ENCODE data around the gene IGFBPL1.

Gene IGFBPL1

GRCh38 chr9:38451162-38451561 is 26.9 kb upstream of the IGFBPL1 start:
- Histone ChIP-seq H2BK120ac (ENCODE audit: low read depth, low read length) (no peak overlapping the region), H2BK15ac (ENCODE audit: low read depth, poor library complexity, severe bottlenecking) (no peak overlapping the region), H3K4me1 (ENCODE audit: control insufficient read depth, insufficient read depth, low read depth, low read length) (no peaks in the 10 kb centered on the region), H3K9ac (ENCODE audit: low read length) (no peak overlapping the region), H2AFZ (ENCODE audit: low read depth, low read length) (no peak overlapping the region), H3K18ac (ENCODE audit: low read depth in 1 of 2, low read length in 2 of 2) (no peak overlapping the region), H3K4me2 (ENCODE audit: low read length, poor library complexity, severe bottlenecking) (no peak overlapping the region), H3K14ac (ENCODE audit: low read length in 2 of 2) (no peak overlapping the region), H3K23ac (ENCODE audit: low read length in 2 of 2) (no peak overlapping the region), H3K79me1 (replicated peaks; ENCODE audit: low read length, poor library complexity, severe bottlenecking) (no peaks in the 10 kb centered on the region), H3K27me3 (ENCODE audit: control insufficient read depth in 1 of 2, insufficient read depth in 1 of 2, low read length in 2 of 2) (peaks cover 12 to 28% of the 10 kb centered on the region in 2 experiments), H4K8ac (ENCODE audit: low read length) (no peak overlapping the region), H2BK5ac (ENCODE audit: low read depth, low read length, poor library complexity, severe bottlenecking) (no peak overlapping the region), H3K4ac (ENCODE audit: low read depth in 1 of 2, low read length in 2 of 2) (no peak overlapping the region), H4K91ac (ENCODE audit: low read length) (no peak overlapping the region), H2AK5ac (ENCODE audit: low read length, severe bottlenecking) (no peak overlapping the region), H3K9me3 (ENCODE audit: control insufficient read depth, low read length) (peaks cover 13% of the 10 kb centered on the region), H3K4me3 (ENCODE audit: insufficient read depth in 1 of 2, low read depth in 1 of 2, low read length in 2 of 2) (no peak overlapping the region), H3K36me3 (ENCODE audit: control insufficient read depth in 1 of 2, insufficient read depth in 2 of 2, low read depth in 1 of 2, low read length in 2 of 2) (no peaks in the 10 kb centered on the region), H2BK12ac (ENCODE audit: low read length in 2 of 2) (no peak overlapping the region), H3K27ac (ENCODE audit: low read length, poor library complexity, severe bottlenecking) (no peak overlapping the region)
- no peak for DNase-seq

GRCh38 chr9:38447703-38448102 is 23.4 kb upstream of the IGFBPL1 start:
- Histone ChIP-seq H2BK5ac (ENCODE audit: low read depth, low read length, poor library complexity, severe bottlenecking) (no peak overlapping the region), H3K9me3 (ENCODE audit: control insufficient read depth, low read length) (peaks cover 13% of the 10 kb centered on the region), H3K79me1 (replicated peaks; ENCODE audit: low read length, poor library complexity, severe bottlenecking) (no peaks in the 10 kb centered on the region), H2BK12ac (ENCODE audit: low read length in 2 of 2) (no peak overlapping the region), H3K9ac (ENCODE audit: low read length) (no peak overlapping the region), H2AFZ (ENCODE audit: low read depth, low read length) (no peak overlapping the region), H3K4me2 (ENCODE audit: low read length, poor library complexity, severe bottlenecking) (no peak overlapping the region), H3K27ac (ENCODE audit: low read length, poor library complexity, severe bottlenecking) (no peak overlapping the region), H3K23ac (ENCODE audit: low read length in 2 of 2) (no peak overlapping the region), H2BK15ac (ENCODE audit: low read depth, poor library complexity, severe bottlenecking) (no peak overlapping the region), H3K18ac (ENCODE audit: low read depth in 1 of 2, low read length in 2 of 2) (no peak overlapping the region), H3K4ac (ENCODE audit: low read depth in 1 of 2, low read length in 2 of 2) (no peak overlapping the region), H3K4me3 (ENCODE audit: insufficient read depth in 1 of 2, low read depth in 1 of 2, low read length in 2 of 2) (no peak overlapping the region), H2AK5ac (ENCODE audit: low read length, severe bottlenecking) (no peak overlapping the region), H3K14ac (ENCODE audit: low read length in 2 of 2) (no peak overlapping the region), H3K4me1 (ENCODE audit: control insufficient read depth, insufficient read depth, low read depth, low read length) (peaks cover 5% of the 10 kb centered on the region), H2BK120ac (ENCODE audit: low read depth, low read length) (no peak overlapping the region), H3K36me3 (ENCODE audit: control insufficient read depth in 1 of 2, insufficient read depth in 2 of 2, low read depth in 1 of 2, low read length in 2 of 2) (no peaks in the 10 kb centered on the region), H4K91ac (ENCODE audit: low read length) (no peak overlapping the region), H4K8ac (ENCODE audit: low read length) (no peak overlapping the region), H3K27me3 (ENCODE audit: control insufficient read depth in 1 of 2, insufficient read depth in 1 of 2, low read length in 2 of 2) (peaks cover 0 to 11% of the 10 kb centered on the region in 2 experiments)
- WGBS = no CpG with 5 or more reads among the region's 1 CpG
- DNase-seq = no peak

- Histone ChIP-seq H3K27ac (ENCODE audit: low read length, poor library complexity, severe bottlenecking) (no peak overlapping the region), H4K91ac (ENCODE audit: low read length) (no peak overlapping the region), H3K4ac (ENCODE audit: low read depth in 1 of 2, low read length in 2 of 2) (no peak overlapping the region), H2BK12ac (ENCODE audit: low read length in 2 of 2) (no peak overlapping the region), H3K14ac (ENCODE audit: low read length in 2 of 2) (no peak overlapping the region), H2BK15ac (ENCODE audit: low read depth, poor library complexity, severe bottlenecking) (no peak overlapping the region), H3K27me3 (ENCODE audit: control insufficient read depth in 1 of 2, insufficient read depth in 1 of 2, low read length in 2 of 2) (peaks cover 0 to 28% of the 10 kb centered on the region in 2 experiments), H3K79me1 (replicated peaks; ENCODE audit: low read length, poor library complexity, severe bottlenecking) (no peaks in the 10 kb centered on the region), H3K9me3 (ENCODE audit: control insufficient read depth, low read length) (no peaks in the 10 kb centered on the region), H3K4me3 (ENCODE audit: insufficient read depth in 1 of 2, low read depth in 1 of 2, low read length in 2 of 2) (peak overlapping the region in 1 of 2 experiments; percentile 26), H3K23ac (ENCODE audit: low read length in 2 of 2) (no peak overlapping the region), H2BK120ac (ENCODE audit: low read depth, low read length) (no peak overlapping the region), H3K9ac (ENCODE audit: low read length) (no peak overlapping the region), H2BK5ac (ENCODE audit: low read depth, low read length, poor library complexity, severe bottlenecking) (no peak overlapping the region), H3K4me1 (ENCODE audit: control insufficient read depth, insufficient read depth, low read depth, low read length) (peaks cover 8% of the 10 kb centered on the region), H2AFZ (ENCODE audit: low read depth, low read length) (no peak overlapping the region), H3K36me3 (ENCODE audit: control insufficient read depth in 1 of 2, insufficient read depth in 2 of 2, low read depth in 1 of 2, low read length in 2 of 2) (no peaks in the 10 kb centered on the region), H4K8ac (ENCODE audit: low read length) (no peak overlapping the region), H3K18ac (ENCODE audit: low read depth in 1 of 2, low read length in 2 of 2) (no peak overlapping the region), H3K4me2 (ENCODE audit: low read length, poor library complexity, severe bottlenecking) (no peak overlapping the region), H2AK5ac (ENCODE audit: low read length, severe bottlenecking) (peak overlapping the region; percentile 15)
- DNase-seq = no peak
- 94% methylated on average over 8 of the region's 11 CpGs for WGBS
These were observed 21.1 kb upstream of the IGFBPL1 start for GRCh38 chr9:38445154-38446043.

GRCh38 chr9:38443597-38443996 is 19.3 kb upstream of the IGFBPL1 start:
- 58% methylated on average over 2 of the region's 2 CpGs for WGBS
- no peak overlapping the region for H2BK5ac ChIP-seq (ENCODE audit: low read depth, low read length, poor library complexity, severe bottlenecking)
- H3K27me3 ChIP-seq (ENCODE audit: control insufficient read depth in 1 of 2, insufficient read depth in 1 of 2, low read length in 2 of 2) = peaks cover 0 to 41% of the 10 kb centered on the region in 2 experiments
- H3K18ac ChIP-seq (ENCODE audit: low read depth in 1 of 2, low read length in 2 of 2) = no peak overlapping the region
- peaks cover 8% of the 10 kb centered on the region for H3K4me1 ChIP-seq (ENCODE audit: control insufficient read depth, insufficient read depth, low read depth, low read length)
- H3K4me2 ChIP-seq (ENCODE audit: low read length, poor library complexity, severe bottlenecking) = no peak overlapping the region
- H3K27ac ChIP-seq (ENCODE audit: low read length, poor library complexity, severe bottlenecking) = no peak overlapping the region
- no peak overlapping the region for H2AK5ac ChIP-seq (ENCODE audit: low read length, severe bottlenecking)
- H2BK15ac ChIP-seq (ENCODE audit: low read depth, poor library complexity, severe bottlenecking) = no peak overlapping the region
- H3K14ac ChIP-seq (ENCODE audit: low read length in 2 of 2) = no peak overlapping the region
- no peak overlapping the region for H2BK120ac ChIP-seq (ENCODE audit: low read depth, low read length)
- H4K91ac ChIP-seq (ENCODE audit: low read length) = no peak overlapping the region
- H3K9ac ChIP-seq (ENCODE audit: low read length) = no peak overlapping the region
- no peak overlapping the region for H3K4ac ChIP-seq (ENCODE audit: low read depth in 1 of 2, low read length in 2 of 2)
- no peak overlapping the region for H2BK12ac ChIP-seq (ENCODE audit: low read length in 2 of 2)
- H3K9me3 ChIP-seq (ENCODE audit: control insufficient read depth, low read length) = no peaks in the 10 kb centered on the region
- no peak overlapping the region for H4K8ac ChIP-seq (ENCODE audit: low read length)
- H3K23ac ChIP-seq (ENCODE audit: low read length in 2 of 2) = no peak overlapping the region
- no peaks in the 10 kb centered on the region for H3K79me1 ChIP-seq (replicated peaks; ENCODE audit: low read length, poor library complexity, severe bottlenecking)
- H3K36me3 ChIP-seq (ENCODE audit: control insufficient read depth in 1 of 2, insufficient read depth in 2 of 2, low read depth in 1 of 2, low read length in 2 of 2) = no peaks in the 10 kb centered on the region
- DNase-seq = no peak
- no peak overlapping the region for H3K4me3 ChIP-seq (ENCODE audit: insufficient read depth in 1 of 2, low read depth in 1 of 2, low read length in 2 of 2)
- no peak overlapping the region for H2AFZ ChIP-seq (ENCODE audit: low read depth, low read length)

Measured in mesenchymal stem cell (in vitro differentiated cells and primary cell).